Neural cell (in vitro differentiated cells): ENCODE measurements around the gene BABAM2. TPM values are rescaled to one million over a fixed set of nuclear protein-coding genes. Genes with fewer than 3 reads are reported as not detected.

ENCODE experiments used
- H2AFZ ChIP-seq: fragments of 200-600, 300-800 bp; sonication (generic), shearing (Covaris generic); 2 replicates; pipeline ENCODE4 v1.6.0; 2014; ENCODE audit warnings: low read depth, mild to moderate bottlenecking, antibody characterized with exemption, low read length, moderate library complexity
- H3F3A ChIP-seq: fragments of 200-600 bp; shearing (Covaris generic); 2 replicates; pipeline ENCODE4 v1.6.1; 2016; ENCODE audit warnings: mild to moderate bottlenecking, moderate library complexity, mixed read lengths, antibody characterized with exemption, low read length; ENCODE audit not compliant: insufficient read depth, poor library complexity, severe bottlenecking
- H3K27ac ChIP-seq: fragments of 200-600, 300-800 bp; sonication (generic), shearing (Covaris generic); 2 replicates; pipeline ENCODE4 v1.5.1; 2014; ENCODE audit warnings: mild to moderate bottlenecking, low read length, moderate library complexity
- H3K27me3 ChIP-seq: fragments of 300-800, 200-600 bp; sonication (generic), shearing (Covaris generic); 2 replicates; pipeline ENCODE4 v1.6.0; 2014; ENCODE audit warnings: mild to moderate bottlenecking, low read depth, low read length, moderate library complexity; ENCODE audit not compliant: insufficient read depth
- H3K36me3 ChIP-seq: fragments of 300-800, 200-600 bp; sonication (generic), shearing (Covaris generic); 2 replicates; pipeline ENCODE4 v1.5.1; 2014; ENCODE audit warnings: mild to moderate bottlenecking, antibody characterized with exemption, low read length, moderate library complexity; ENCODE audit not compliant: insufficient read depth
- H3K4me2 ChIP-seq: fragments of 300-800, 200-600 bp; sonication (generic), shearing (Covaris generic); 2 replicates; pipeline ENCODE4 v1.6.0; 2014; ENCODE audit warnings: mild to moderate bottlenecking, low read length
- H3K4me3 ChIP-seq: fragments of 300-800, 200-600 bp; sonication (generic), shearing (Covaris generic); 2 replicates; pipeline ENCODE4 v1.5.1; 2014; ENCODE audit warnings: mild to moderate bottlenecking, low read length, moderate library complexity
- H3K79me2 ChIP-seq: fragments of 200-600 bp; shearing (Covaris generic); replicated peaks from 2 replicates; pipeline ENCODE4 v1.6.0; 2014; ENCODE audit warnings: mild to moderate bottlenecking, low read length, moderate library complexity; ENCODE audit not compliant: insufficient read depth
- H3K9ac ChIP-seq: fragments of 300-800, 200-600 bp; sonication (generic), shearing (Covaris generic); 2 replicates; pipeline ENCODE4 v1.6.1; 2016; ENCODE audit warnings: mild to moderate bottlenecking, low read length, mixed read lengths
- H3K9me2 ChIP-seq: fragments of 200-600 bp; shearing (Covaris generic); 2 replicates; pipeline ENCODE4 v1.6.1; 2016; ENCODE audit warnings: mild to moderate bottlenecking, low read length, mixed read lengths; ENCODE audit not compliant: insufficient read depth
- H3K9me3 ChIP-seq: fragments of 200-600, 300-800 bp; sonication (generic), shearing (Covaris generic); 2 replicates; pipeline ENCODE4 v1.6.1; 2016; ENCODE audit warnings: mild to moderate bottlenecking, mixed run types, low read length, moderate library complexity, mixed read lengths
- H4K20me1 ChIP-seq: fragments of 200-600 bp; shearing (Covaris generic); 2 replicates; pipeline ENCODE4 v1.6.1; 2016; ENCODE audit warnings: mild to moderate bottlenecking, mixed run types; ENCODE audit not compliant: insufficient read depth
- CTCF ChIP-seq: fragments of 450-650 bp; IDR thresholded peaks from 2 replicates; pipeline ENCODE4 v1.5.1; 2014; ENCODE audit warnings: antibody characterized with exemption, mild to moderate bottlenecking, moderate library complexity; ENCODE audit not compliant: poor library complexity, severe bottlenecking
- EP300 ChIP-seq: fragments of 450-650 bp; conservative IDR thresholded peaks from 2 replicates; pipeline ENCODE4 v1.6.1; 2014; ENCODE audit warnings: antibody characterized with exemption, mild to moderate bottlenecking, moderate library complexity; ENCODE audit not compliant: poor library complexity, severe bottlenecking
- EZH2 ChIP-seq: fragments of 200-600, 300-800 bp; shearing (Covaris generic), sonication (generic); IDR thresholded peaks from 2 replicates; pipeline ENCODE4 v1.6.1; 2014; ENCODE audit warnings: antibody characterized with exemption, low read length, borderline replicate concordance, mild to moderate bottlenecking; ENCODE audit not compliant: insufficient read depth, poor library complexity, severe bottlenecking
- MXI1 ChIP-seq: fragments of 450-650 bp; conservative IDR thresholded peaks from 2 replicates; pipeline ENCODE4 v1.6.1; 2014; ENCODE audit warnings: antibody characterized with exemption, mild to moderate bottlenecking; ENCODE audit not compliant: poor library complexity, severe bottlenecking
- POLR2AphosphoS5 ChIP-seq: IDR thresholded peaks from 2 replicates; pipeline ENCODE4 v1.6.1; 2012
- RAD21 ChIP-seq: fragments of 450-650 bp; conservative IDR thresholded peaks from 2 replicates; pipeline ENCODE4 v1.6.1; 2014; ENCODE audit warnings: antibody characterized with exemption, mild to moderate bottlenecking, moderate library complexity
- REST ChIP-seq: IDR thresholded peaks from 2 replicates; pipeline ENCODE4 v1.6.1; 2012; ENCODE audit warnings: borderline replicate concordance
- SMC3 ChIP-seq: fragments of 450-650 bp; conservative IDR thresholded peaks from 2 replicates; pipeline ENCODE4 v1.6.1; 2014; ENCODE audit warnings: antibody characterized with exemption, mild to moderate bottlenecking, moderate library complexity; ENCODE audit not compliant: poor library complexity
- TAF1 ChIP-seq: IDR thresholded peaks from 2 replicates; pipeline ENCODE4 v1.6.1; 2012; ENCODE audit warnings: low read depth
- polyA plus RNA-seq: library from polyadenylated mRNA; depleted of rRNA; stranded (reverse); fragments of >200 nt; gene quantifications from 2 replicates; pipeline ENCODE4 v1.2.3, GENCODE V29; 2014

The BABAM2 gene
- polyA plus RNA-seq, 1 donor from 2014 or later, result 15.3 TPM

GRCh38 chr2:27959496-27959895, 69.0 kb downstream of the BABAM2 start:
- Histone ChIP-seq H2AFZ (no peak overlapping the region), H3K4me2 (peak overlapping the region; percentile 13)

GRCh38 chr2:27960237-27960912, 69.8 kb downstream of the BABAM2 start:
- Histone ChIP-seq H3K4me3 (no peak overlapping the region), H3K4me2 (peak overlapping the region; percentile 13), H4K20me1 (no peaks in the 10 kb centered on the region), H3K27me3 (no peaks in the 10 kb centered on the region), H3K9me3 (peaks cover 7% of the 10 kb centered on the region), H3K79me2 (no peaks in the 10 kb centered on the region), H3K36me3 (no peaks in the 10 kb centered on the region), H3K9me2 (no peaks in the 10 kb centered on the region), H3F3A (peaks cover 3% of the 10 kb centered on the region), H3K9ac (no peak overlapping the region), H3K27ac (no peak overlapping the region), H2AFZ (no peak overlapping the region)
- TF ChIP-seq EP300 (no peak), TAF1 (no peak), REST (no peak), RAD21 (no peak), SMC3 (no peak), EZH2 (no peak), POLR2AphosphoS5 (no peak), CTCF (no peak), MXI1 (no peak)

More at GRCh38 chr2:27959496-27959895, 69.0 kb downstream of the BABAM2 start:
- H3K36me3 ChIP-seq, result no peaks in the 10 kb centered on the region
- TF ChIP-seq EP300 (peak; percentile 46), EZH2 (no peak), REST (no peak)
- no peak overlapping the region for H3K4me3 ChIP-seq
- peaks cover 6% of the 10 kb centered on the region for H3K9me3 ChIP-seq
- no peaks in the 10 kb centered on the region for H3K9me2 ChIP-seq
- H3K9ac ChIP-seq, result no peak overlapping the region
- H3K27ac ChIP-seq, result no peak overlapping the region
- H3K79me2 ChIP-seq, result no peaks in the 10 kb centered on the region
- H3F3A ChIP-seq, result peaks cover 3% of the 10 kb centered on the region
- no peaks in the 10 kb centered on the region for H3K27me3 ChIP-seq
- no peaks in the 10 kb centered on the region for H4K20me1 ChIP-seq
